Endothelial cell of umbilical vein (primary cell): ENCODE data around the gene PDE6D. TPM values are rescaled to one million over a fixed set of nuclear protein-coding genes. Genes with fewer than 3 reads are reported as not detected.

Experiments used
- BruUV-seq: library from RNA; stranded (reverse); fragments of 400-500 nt; replicated peaks from 2 replicates; lab custom pipeline; 2021; lab: Mats Ljungman, UMichigan
- CTCF ChIA-PET: fragments of 300-600, 350-600 bp; sonication (Branson Sonifier 250); formaldehyde crosslinking; loops from one replicate; lab custom pipeline; 2021; ENCODE audit warnings: antibody characterized with exemption, inconsistent platforms; lab: Charles Lee
- POLR2A ChIA-PET: fragments of 300-600, 350-600 bp; sonication (Branson Sonifier 250); formaldehyde crosslinking; loops from one replicate; lab custom pipeline; 2021; ENCODE audit warnings: antibody characterized with exemption, inconsistent platforms; lab: Charles Lee
- DNase-seq: peaks from one replicate; pipeline ENCODE4 v3.0.0-alpha.2; 2011; ENCODE audit warnings: low read depth, low spot score
- FAIRE-seq: peaks from 2 replicates; lab custom pipeline; 2011; peaks lifted over from hg19 to GRCh38; lab: Jason Lieb, UNC
- H2AFZ ChIP-seq: 2 replicates; pipeline ENCODE4 v1.6.0; 2012; ENCODE audit warnings: low read depth, low read length, control low read depth, inconsistent platforms
- H3K27ac ChIP-seq: 2 replicates; pipeline ENCODE4 v1.5.1; 2011; ENCODE audit warnings: low read depth, mild to moderate bottlenecking, control low read depth, low read length, moderate library complexity; ENCODE audit not compliant: insufficient read depth
- H3K27me3 ChIP-seq, 2 experiments: 2 replicates each; pipeline versions ENCODE4 v1.6.0 to v1.6.1; 2011; ENCODE audit warnings: low read length in 2 of 2, mixed read lengths in 1 of 2; ENCODE audit not compliant: control insufficient read depth in 2 of 2, insufficient read depth in 2 of 2
- H3K36me3 ChIP-seq, 2 experiments: 2 replicates in 1 of 2; 3 replicates in 1 of 2; pipeline ENCODE4 v1.5.1; 2011; ENCODE audit warnings: low read length in 2 of 2, mild to moderate bottlenecking in 1 of 2, moderate library complexity in 1 of 2; ENCODE audit not compliant: control insufficient read depth in 2 of 2, insufficient read depth in 2 of 2; ENCODE audit errors: extremely low read depth in 1 of 2
- H3K4me1 ChIP-seq: 3 replicates; pipeline ENCODE4 v1.5.1; 2011; ENCODE audit warnings: mild to moderate bottlenecking, low read length; ENCODE audit not compliant: control insufficient read depth, insufficient read depth; ENCODE audit errors: extremely low read depth
- H3K4me2 ChIP-seq: 2 replicates; pipeline ENCODE4 v1.6.1; 2011; ENCODE audit warnings: low read length, control low read depth, mixed read lengths; ENCODE audit not compliant: insufficient read depth
- H3K4me3 ChIP-seq, 3 experiments: fragments of 200-600 bp in 1 of 3; sonication (generic), shearing (Covaris generic) in 1 of 3; replicated peaks in 1 of 3; 2 replicates each; pipeline ENCODE4 v1.5.1; 2011 to 2016; ENCODE audit warnings: control low read depth in 3 of 3, low read length in 3 of 3, mild to moderate bottlenecking in 2 of 3, inconsistent platforms in 1 of 3, low read depth in 1 of 3, moderate library complexity in 1 of 3; ENCODE audit not compliant: insufficient read depth in 1 of 3
- H3K79me2 ChIP-seq: 2 replicates; pipeline ENCODE4 v1.6.0; 2012; ENCODE audit warnings: low read length, inconsistent platforms; ENCODE audit not compliant: control insufficient read depth, insufficient read depth
- H3K9ac ChIP-seq: replicated peaks from 2 replicates; pipeline ENCODE3; 2011; ENCODE audit warnings: low read length, control low read depth; ENCODE audit not compliant: insufficient read depth; ENCODE audit errors: extremely low read depth
- H3K9me1 ChIP-seq: replicated peaks from 3 replicates; pipeline ENCODE4 v1.6.0; 2011; ENCODE audit warnings: mild to moderate bottlenecking, low read length; ENCODE audit not compliant: control insufficient read depth, insufficient read depth; ENCODE audit errors: extremely low read depth
- H3K9me3 ChIP-seq: replicated peaks from 2 replicates; pipeline ENCODE4 v1.5.1; 2012; ENCODE audit warnings: low read length, inconsistent platforms; ENCODE audit not compliant: control insufficient read depth, insufficient read depth
- H4K20me1 ChIP-seq: replicated peaks from 2 replicates; pipeline ENCODE3; 2011; ENCODE audit warnings: mild to moderate bottlenecking, low read length; ENCODE audit not compliant: control insufficient read depth, insufficient read depth; ENCODE audit errors: extremely low read depth
- CTCF ChIP-seq, 2 donors: IDR thresholded peaks; 1 replicate in 1 of 2; 2 replicates in 1 of 2; pipeline ENCODE4 v1.5.1; 2011; ENCODE audit warnings: low read length in 2 of 2, mild to moderate bottlenecking in 2 of 2, moderate library complexity in 2 of 2, control low read depth in 1 of 2, inconsistent platforms in 1 of 2, low read depth in 1 of 2; ENCODE audit not compliant: insufficient read depth in 1 of 2; ENCODE audit errors: extremely low read depth in 1 of 2
- EZH2 ChIP-seq: IDR thresholded peaks from 2 replicates; pipeline ENCODE4 v1.6.1; 2012; ENCODE audit warnings: borderline replicate concordance, low read depth, mild to moderate bottlenecking, moderate library complexity, low read length, inconsistent platforms; ENCODE audit not compliant: severe bottlenecking
- FOS ChIP-seq: IDR thresholded peaks from 2 replicates; pipeline ENCODE4 v1.6.1; 2011; ENCODE audit warnings: mild to moderate bottlenecking, low read length, moderate library complexity, borderline replicate concordance; ENCODE audit not compliant: insufficient read depth
- GATA2 ChIP-seq: IDR thresholded peaks from 2 replicates; pipeline ENCODE4 v1.7.0; 2011; ENCODE audit warnings: low read depth, mild to moderate bottlenecking, moderate library complexity, mixed read lengths, low read length; ENCODE audit not compliant: insufficient read length, insufficient read depth
- JUN ChIP-seq: IDR thresholded peaks from 2 replicates; pipeline ENCODE4 v1.6.1; 2011; ENCODE audit warnings: borderline replicate concordance, low read depth; ENCODE audit not compliant: insufficient read length, insufficient read depth
- MYC ChIP-seq: IDR thresholded peaks from one replicate; pipeline ENCODE4 v1.6.1; 2011; ENCODE audit warnings: mild to moderate bottlenecking, low read depth, low read length
- POLR2A ChIP-seq: IDR thresholded peaks from 2 replicates; pipeline ENCODE4 v1.6.1; 2012; ENCODE audit warnings: low read depth, mild to moderate bottlenecking, control low read depth, low read length
- POLR2AphosphoS5 ChIP-seq: IDR thresholded peaks from 2 replicates; pipeline ENCODE4 v1.6.1; 2012; ENCODE audit warnings: low read depth, mild to moderate bottlenecking, control low read depth, low read length, moderate library complexity; ENCODE audit not compliant: insufficient read depth
- dilution Hi-C: fragments of 300-500 bp; cut with MboI; formaldehyde crosslinking; loops from one replicate; pipeline ENCODE4 v1.15.0; 2019; ENCODE audit warnings: low sequenced_read_pairs; ENCODE audit not compliant: extremely low pct_ligation_motif_present
- intact Hi-C: fragments of 100-400 bp; cut with micrococcal nuclease; formaldehyde crosslinking; loops from one replicate; pipeline ENCODE4 v1.10.0; 2022
- polyA plus RNA-seq, 4 experiments: library from polyadenylated mRNA; depleted of rRNA in 3 of 4; stranded (reverse) in 3 of 4; unstranded in 1 of 4; fragments of >200 nt; gene quantifications; 2 replicates each; pipeline versions ENCODE4 v1.2.1 to v1.2.3, GENCODE V29; 2011 to 2012; ENCODE audit warnings: missing spikeins in 1 of 4
- total RNA-seq: library from RNA; stranded (reverse); gene quantifications from 2 replicates; pipeline ENCODE4 v1.2.3, GENCODE V29; 2021
- TF ChIP-seq, protein P1 (sequence below): IDR thresholded peaks from 2 replicates; pipeline ENCODE4 v1.6.1; 2011; ENCODE audit not compliant: insufficient read depth, insufficient read length

Gene PDE6D
- total and polyA plus RNA-seq, 2 donors (not counting 3 experiments of a cell fraction or from before 2014, with no cell fraction given), result 23.8 to 36.8 TPM

DNA sequence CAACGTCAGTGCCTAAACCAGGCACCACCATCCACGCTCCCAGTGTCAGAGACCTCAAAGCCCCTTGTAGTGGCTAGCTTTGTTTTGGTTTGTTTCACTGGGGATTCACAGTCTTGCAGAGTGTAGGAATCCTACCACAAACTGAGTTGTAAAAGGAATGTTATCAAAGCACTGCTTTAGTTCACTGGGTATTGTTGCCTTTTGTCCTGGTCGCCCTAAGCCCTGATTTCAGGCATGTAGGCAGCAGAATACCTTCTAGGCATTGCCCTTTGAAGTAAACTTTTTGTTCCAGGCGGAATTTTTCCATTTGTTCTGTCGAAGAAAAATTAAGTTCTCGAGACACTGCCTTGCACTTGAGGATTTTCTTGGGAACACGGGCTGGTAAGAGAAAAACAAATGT, 43.3 kb downstream of the PDE6D start:
- no peaks in the 10 kb centered on the region for H3K79me2 ChIP-seq
- no peaks in the 10 kb centered on the region for H3K36me3 ChIP-seq
- H3K4me1 ChIP-seq, result no peaks in the 10 kb centered on the region
- no peaks in the 10 kb centered on the region for H3K9me1 ChIP-seq
- no peak overlapping the region for H3K4me2 ChIP-seq
- intact Hi-C loops (no loop called here), dilution Hi-C loops (no loop called here)
- BruUV-seq, result no TSS peak
- H3K9ac ChIP-seq, result no peak overlapping the region
- no peak overlapping the region for H2AFZ ChIP-seq
- no peak overlapping the region for H3K4me3 ChIP-seq
- ChIA-PET POLR2A (no interaction called here), CTCF (no interaction called here)
- no peaks in the 10 kb centered on the region for H4K20me1 ChIP-seq
- FAIRE-seq, result no peak
- no peaks in the 10 kb centered on the region for H3K27me3 ChIP-seq
- TF ChIP-seq FOS (no peak), EZH2 (no peak), POLR2A (no peak), CTCF (IDR thresholded peaks at IDR 0.05; ENCODE audit: extremely low read depth in 1 of 2, insufficient read depth in 1 of 2, low read depth in 1 of 2, low read length in 2 of 2) (no peak), POLR2AphosphoS5 (no peak), GATA2 (no peak), JUN (no peak), MYC (no peak)
- TF ChIP-seq, protein P1, sequence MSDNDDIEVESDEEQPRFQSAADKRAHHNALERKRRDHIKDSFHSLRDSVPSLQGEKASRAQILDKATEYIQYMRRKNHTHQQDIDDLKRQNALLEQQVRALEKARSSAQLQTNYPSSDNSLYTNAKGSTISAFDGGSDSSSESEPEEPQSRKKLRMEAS, result no peak
- no peak overlapping the region for H3K27ac ChIP-seq
- H3K9me3 ChIP-seq, result no peaks in the 10 kb centered on the region
- DNase-seq, result no peak
